GM21576 (cell line): Measurements from ENCODE around the gene FOXRED2.
"Not testable (repeated sequence)": the region's sequence is repeated elsewhere in the genome, so short reads cannot be mapped to it uniquely, and the experiment has no call there.

Experiments used
- ATAC-seq: cut with Tn5 transposase; IDR thresholded peaks from one replicate; pipeline ENCODE4 v1.9.1; 2021; ENCODE audit warnings: mild to moderate bottlenecking, moderate library complexity; ENCODE audit not compliant: unreplicated experiment

The FOXRED2 gene

DNA sequence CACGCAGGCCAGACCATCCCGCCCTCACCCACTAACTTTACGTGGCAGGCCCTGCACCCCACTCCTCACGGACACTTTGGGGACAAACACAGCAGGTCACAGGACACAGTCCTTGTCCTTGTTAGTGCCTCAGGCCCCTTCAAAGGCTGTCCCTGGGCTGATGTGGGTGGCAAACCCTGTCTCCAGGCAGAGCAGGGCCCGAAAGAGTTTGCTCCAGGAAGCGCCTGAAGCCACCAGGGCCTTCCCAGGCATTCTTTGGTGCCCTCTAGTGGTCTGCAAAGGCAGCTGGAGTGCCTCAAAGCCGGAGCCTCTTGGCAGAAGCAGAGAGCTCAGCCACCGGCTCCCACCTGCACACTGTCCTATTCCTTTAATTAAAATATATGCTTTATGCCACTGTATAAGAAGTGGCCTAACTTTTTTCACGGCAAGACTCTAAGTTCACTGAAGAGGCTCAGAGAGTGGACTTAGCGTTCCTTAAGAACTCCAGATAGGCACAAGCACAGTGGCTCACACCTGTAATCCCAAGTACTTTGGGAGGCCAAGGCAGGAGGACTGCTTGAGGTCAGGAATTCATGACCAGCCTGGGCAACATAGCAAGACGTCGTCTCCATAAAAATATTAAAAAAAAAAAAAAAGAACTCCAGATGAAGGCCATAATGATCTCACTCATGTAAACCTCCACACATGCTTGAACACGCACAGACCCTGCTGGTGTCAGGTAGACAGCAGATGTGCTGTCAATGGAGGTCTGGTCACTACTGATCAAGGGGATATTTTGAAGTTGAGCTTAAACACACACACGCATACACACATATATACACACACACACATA is 36.5 kb downstream of the FOXRED2 start:
- no peak for ATAC-seq

DNA sequence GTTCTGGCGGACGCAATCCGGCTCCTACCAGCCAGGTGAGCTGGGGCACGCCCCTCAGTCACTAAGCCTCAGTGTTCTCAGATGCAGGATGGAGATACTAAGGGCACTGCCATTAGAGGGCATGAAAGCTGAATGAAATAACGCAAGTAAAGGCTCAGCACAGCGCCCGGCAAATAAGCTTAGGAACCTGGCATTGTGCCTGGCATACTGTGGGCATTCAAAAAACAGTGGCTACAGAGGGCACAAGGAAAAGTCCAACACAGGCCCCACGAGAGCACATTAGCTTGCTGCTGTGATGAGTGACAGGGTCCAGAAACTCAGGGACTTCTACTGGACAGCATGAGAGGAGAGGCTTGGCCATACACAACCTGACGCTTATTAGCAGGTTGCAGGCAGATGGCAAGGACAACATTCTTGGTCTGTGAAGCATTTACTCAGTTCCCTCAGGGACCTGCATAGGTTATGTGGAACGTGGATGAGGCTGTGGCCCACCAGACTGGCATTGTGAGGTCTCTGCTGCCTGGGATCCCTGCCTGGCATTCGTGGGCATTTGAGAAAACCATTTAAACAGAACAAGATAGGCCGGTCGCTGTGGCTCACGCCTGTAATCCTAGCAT is 37.6 kb downstream of the FOXRED2 start:
- no peak for ATAC-seq

DNA sequence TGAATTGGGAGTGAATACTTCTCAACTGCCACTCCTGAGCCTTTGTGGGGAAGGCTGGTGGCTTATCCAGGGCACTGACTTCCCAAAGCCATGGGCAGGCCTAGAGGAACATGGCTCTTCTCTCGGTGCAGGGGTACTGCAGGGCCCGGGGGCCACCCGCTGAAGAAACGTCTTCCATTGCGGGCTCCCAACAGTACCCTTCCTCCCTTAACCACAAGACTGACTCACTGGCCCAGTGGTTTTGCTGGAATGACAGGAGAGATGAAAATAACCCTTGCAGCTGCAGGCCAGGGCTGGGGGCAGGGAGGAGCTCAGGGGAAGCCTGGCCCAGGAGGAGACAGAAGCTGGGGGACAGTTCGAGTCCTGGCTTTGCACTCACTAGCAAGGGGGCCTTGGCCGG is 38.9 kb downstream of the FOXRED2 start:
- no peak for ATAC-seq

- no peak for ATAC-seq
Measured at GRCh38 chr22:36467042-36467810, 39.6 kb downstream of the FOXRED2 start.

DNA sequence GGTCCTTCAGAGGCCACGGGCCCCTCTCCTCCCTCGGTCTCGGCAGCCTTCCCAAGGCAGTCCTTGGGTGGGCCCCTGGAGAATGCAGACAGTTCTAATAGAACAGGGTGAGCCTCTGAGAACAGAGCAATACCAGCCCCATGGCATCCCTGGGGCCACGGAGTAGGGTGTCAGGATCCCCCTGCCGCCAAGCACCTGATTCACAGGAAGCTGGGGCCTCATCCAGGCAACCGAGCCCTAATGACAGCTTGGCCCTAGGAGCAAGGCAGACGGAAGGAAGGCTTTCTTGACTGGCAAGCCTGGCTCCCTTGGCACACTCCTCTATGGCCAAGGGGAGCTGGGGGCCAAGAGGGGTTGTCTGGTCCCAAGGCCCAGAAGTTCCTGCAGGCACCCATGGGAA is 40.6 kb downstream of the FOXRED2 start:
- no peak for ATAC-seq

GRCh38 chr22:36465232-36466021 is 41.4 kb downstream of the FOXRED2 start:
- no peak for ATAC-seq

DNA sequence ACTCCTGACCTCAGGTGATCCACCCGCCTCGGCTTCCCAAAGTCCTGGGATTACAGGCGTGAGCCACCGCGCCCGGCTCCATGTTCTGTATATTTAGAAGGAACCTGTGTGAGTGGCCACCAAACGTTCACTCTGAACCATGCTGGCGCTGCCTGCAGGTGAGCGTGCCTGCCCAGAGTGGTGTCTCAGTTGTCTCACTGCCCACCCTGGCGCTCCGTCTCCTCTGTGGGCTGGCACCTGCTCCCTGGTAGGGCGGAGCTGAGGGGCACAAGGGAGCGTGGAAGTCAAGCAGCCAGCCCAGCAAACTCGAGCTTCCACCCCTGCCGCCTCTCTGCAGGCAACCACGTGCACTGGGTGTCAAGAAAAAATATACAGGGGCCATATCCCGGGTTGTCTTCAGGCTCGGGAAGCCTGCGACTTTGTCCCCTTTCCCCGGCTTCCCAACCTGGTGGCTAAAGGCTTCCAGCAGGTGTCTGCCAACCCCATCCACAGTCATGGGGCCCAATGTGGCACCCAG is 42.1 kb downstream of the FOXRED2 start:
- ATAC-seq = no peak

GRCh38 chr22:36463783-36464184 is 43.1 kb downstream of the FOXRED2 start:
- ATAC-seq = no peak

GRCh38 chr22:36461665-36462649 is 44.9 kb downstream of the FOXRED2 start:
- ATAC-seq = no peak

DNA sequence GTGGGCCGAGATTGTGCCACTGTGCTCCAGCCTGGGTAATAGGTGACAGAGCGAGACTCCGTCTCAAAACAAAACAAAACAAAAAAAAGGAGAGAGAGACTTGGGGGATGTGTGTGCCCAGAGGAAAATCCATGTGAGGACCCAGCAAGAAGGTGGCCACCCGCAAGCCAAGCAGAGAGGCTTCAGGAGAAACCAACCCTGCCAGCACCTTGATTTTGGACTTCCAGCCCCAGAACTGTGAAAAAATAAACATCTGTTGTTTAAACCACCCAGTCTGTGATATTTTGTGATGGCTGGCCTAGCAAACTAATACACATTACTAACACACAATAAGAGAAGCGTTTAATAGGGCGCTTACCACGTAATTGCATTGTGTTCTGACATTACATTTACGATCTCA is 46.6 kb downstream of the FOXRED2 start:
- no peak for ATAC-seq

DNA sequence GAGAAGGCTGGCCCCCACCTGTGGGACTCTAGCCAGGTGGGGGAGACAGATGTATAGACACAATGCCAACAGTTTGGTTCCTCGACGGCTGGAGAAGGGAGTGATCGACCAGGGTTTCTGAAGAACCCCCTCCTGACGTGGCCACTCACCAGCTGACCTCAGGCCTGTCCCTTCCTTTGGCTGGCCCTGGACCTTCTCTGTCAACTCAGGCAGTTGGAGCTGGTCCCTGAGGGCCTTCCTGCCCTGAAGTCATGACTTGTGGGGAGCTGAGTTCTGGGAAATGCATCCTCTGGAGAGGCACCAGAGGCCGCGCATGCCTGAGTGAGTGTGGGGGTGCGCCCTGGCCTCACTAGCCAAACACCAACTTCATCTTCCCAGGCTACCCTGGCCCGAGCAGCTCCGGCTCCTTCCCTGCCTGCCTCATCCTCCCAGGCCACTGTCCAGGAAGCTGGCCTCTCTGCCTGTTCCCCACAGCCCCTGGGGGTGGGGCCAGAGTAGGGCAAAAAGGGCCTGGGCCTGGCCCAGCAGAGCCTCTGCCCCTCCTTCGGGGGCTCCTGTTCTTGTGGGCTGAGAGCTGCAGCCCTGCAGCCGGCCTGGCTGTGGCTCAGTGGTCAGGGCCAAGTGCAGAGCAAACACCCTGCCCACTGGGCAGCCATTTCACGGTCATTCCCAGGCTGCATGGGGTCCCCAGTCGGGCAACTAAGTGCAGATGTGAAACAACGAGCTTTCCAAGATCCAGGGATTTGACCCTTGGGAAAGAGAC is 49.0 kb downstream of the FOXRED2 start:
- ATAC-seq = no peak

DNA sequence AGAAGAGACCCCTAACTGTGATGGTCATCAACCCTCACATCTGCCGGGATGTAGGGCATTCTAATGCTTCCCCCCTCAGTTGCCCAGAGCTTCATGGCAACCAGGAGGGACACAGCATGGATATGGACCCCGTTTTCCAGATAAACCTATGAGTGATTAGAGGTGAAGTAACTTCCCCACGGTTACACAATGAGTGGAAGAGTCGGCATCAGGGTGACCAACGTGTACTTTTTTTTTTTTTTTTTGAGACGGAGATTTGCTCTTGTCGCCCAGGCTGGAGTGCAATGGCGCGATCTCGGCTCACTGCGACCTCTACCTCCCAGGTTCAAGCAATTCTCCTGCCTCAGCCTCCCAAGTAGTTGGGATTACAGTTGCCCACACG is 50.4 kb downstream of the FOXRED2 start:
- no peak for ATAC-seq

DNA sequence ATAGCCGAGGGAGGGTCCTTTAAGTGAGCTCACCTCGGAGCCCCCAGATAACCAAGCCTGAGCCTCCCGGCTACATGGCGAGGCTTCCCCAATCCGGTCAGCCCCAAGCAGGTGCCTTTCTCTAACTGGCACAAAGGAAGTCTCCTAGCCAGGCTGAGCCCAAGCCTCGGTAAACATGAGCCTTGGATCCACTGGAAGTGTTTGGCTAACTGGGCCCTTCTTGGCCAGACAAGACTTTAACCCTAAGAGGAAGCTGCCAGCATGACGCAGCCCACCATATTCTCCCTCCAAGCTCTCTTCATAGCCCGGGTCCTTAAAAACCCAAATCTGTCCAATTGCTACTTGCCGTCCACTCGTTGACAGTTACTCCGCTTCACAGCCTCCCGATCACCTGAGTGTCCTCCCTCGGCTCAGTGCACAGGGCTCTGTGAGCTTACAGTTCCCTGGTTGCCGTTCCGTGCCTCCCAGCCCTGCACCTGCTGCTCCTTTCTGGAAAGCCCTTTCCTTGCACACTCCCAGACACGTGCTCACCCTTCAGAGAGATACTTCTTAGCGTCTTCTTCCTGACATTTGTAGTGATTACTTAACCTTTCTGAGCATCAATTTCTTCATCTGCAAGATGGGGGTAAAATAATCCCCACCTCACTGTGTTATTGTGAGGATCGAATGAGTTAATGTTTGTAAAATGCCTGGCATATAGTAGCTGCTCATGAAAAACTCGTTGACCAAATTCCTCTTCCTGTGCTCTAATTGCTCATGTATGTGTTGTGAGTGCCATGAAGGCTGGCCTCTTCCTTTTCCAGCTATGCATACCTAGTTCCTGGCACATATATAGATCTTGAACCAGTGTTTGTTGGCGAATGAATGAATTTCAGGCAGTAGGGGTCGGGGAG is 51.0 kb downstream of the FOXRED2 start:
- no peak for ATAC-seq

DNA sequence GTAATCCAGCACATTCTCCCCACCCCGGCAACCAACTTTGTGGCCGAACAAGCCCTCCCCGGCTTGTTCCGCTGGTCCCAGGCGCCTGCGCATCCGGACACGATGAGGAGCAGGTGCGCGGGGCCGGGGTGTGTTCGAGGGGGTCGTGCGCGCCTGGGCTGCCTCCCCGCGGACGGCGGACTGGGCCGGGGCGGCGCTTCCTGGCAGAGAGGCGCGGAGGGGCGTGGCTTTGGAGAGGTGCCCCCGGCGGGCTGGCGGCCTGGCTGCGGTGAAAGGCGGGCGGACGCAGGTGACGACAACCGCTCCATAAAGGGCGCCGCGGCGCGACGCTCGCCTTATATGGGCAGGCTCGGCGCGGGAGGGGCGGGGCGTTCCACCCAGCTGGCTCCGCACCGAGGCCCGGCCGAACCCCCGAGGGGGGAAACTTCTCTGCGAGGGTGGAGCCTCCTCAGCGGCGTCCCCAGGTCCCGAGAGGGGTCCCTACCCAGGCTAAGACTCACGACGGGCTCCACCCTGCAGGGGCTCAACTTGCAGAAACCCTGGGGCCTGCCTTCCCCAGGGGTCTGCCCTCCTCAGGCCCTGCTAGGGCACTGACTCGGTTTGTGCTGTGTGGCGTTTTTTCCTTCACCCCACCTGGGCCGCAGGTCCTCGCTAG is 51.8 kb downstream of the FOXRED2 start:
- peak; percentile 41 for ATAC-seq

- ATAC-seq = no peak
Measured at GRCh38 chr22:36453855-36454378, 52.9 kb downstream of the FOXRED2 start.

GRCh38 chr22:36452978-36453607 is 53.7 kb downstream of the FOXRED2 start:
- ATAC-seq = not testable (repeated sequence)
